G401.6 (cell line): ENCODE data around the gene SERPINB6.

Source experiments
- FAIRE-seq: peaks from 2 replicates; lab custom pipeline; 2012; peaks lifted over from hg19 to GRCh38; lab: Jason Lieb, UNC

The SERPINB6 gene

DNA sequence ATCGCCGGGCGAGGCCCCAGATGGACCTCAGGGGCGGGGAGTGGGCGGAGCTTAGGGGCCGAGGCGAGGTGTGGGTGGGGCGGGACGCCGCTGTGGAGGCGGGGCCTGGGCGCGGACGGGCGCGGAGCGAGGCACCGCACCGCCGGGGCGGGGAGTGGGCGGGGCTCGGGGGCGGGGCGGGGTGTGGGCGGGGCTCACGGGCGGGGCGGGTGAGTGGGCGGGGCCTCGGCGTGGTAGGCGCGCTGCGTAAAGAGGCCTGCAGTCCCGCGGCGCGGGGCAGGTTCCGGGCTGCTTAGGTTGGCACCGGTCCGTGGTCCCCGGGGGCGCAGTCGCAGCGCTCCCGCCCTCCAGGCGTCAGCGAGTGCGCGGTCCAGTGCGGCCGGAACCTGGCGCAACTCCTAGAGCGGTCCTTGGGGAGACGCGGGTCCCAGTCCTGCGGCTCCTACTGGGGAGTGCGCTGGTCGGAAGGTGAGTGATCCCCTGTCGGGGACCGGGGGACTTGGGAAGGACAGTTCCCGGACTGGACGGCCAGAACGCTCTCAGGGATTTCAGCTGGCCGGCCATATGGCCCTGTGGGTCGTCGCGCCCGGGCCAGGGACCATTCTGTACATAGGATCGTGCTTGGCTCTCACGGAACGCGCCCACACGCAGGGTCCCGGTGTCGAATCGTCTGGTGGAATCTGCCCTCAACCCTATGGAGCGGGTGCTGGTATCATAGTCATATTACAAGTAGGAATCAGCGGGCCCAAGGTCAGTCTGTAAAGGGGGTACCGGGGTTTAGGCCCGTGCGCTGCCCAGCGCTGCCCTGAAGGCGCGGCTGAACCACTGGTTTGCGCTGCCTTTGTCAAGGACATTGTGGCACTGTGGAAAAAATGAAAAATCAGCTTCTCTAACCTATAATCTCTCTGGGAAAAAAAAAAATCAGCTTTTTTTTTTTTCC is 28.5 kb upstream of the SERPINB6 start, which contains the start of gene NQO2:
NQO2 (plus strand) TSS at position 277 of the 940 bp plus-strand sequence. CDS start 6,659 bp downstream, outside the sequence.
- no peak for FAIRE-seq

DNA sequence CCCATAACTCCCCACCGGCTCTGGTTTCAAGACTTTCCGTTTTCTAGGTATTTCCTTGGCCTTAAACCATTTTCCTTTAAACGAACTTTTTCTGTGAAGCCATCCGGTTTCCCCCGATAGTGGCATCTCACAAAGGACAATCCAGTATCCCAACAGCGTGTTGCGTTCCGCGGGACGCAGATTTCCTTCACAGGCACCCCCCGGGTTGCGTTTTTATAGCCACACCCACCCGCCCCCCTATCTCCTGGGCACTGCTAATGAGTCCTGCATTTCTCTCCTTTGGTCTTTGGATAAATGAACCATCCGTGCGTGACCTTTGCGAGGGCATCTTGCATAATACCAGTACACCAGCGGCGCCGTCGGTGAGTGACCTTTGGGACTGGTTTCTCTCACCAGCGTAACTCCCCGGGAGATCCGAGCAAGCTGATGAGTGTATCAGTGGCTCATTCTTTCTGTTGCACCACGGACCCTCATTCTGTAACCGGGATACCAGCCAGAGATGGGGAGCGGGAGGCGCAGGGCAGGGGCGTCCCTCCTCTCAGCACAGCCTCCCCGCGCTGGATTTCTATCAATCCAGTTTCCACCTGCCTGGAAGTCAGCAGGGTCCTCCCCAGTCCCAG is 27.7 kb upstream of the SERPINB6 start:
- FAIRE-seq: no peak

DNA sequence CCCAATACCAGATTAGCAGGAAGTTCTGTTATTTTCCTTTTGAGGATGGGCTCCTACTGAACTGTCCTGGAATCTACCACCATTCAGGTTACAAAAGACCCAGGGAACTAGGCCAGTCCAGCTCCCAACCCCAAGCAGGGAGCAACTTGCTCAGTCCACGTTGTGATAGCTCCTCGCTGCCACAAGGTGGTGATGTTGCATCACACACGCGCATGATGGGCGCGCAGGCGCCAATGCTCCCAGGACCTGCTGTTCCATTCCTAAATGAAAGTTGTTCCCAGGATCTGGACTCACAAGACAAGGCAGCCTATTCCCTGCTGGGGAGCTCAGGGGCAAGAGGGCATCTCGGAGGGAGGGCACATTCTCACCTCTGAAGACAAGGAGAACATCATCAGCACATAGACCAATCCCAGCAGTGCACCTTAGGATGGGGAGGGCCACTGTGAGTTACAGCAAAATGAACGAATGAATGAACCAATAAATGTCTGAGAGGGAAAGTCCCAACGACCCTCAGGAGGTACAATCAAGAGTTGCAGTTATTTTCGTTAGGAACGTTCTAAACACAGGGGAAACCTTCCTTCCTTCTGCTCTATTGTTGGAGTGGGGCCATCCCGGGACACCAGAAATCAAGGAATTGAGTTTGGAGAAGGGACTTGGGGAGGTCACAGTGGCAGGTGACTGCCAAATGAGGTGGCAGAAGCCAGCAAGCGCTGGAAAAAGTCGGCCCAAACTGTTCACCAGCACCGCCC is 27.1 kb upstream of the SERPINB6 start:
- peak; percentile 98 for FAIRE-seq

DNA sequence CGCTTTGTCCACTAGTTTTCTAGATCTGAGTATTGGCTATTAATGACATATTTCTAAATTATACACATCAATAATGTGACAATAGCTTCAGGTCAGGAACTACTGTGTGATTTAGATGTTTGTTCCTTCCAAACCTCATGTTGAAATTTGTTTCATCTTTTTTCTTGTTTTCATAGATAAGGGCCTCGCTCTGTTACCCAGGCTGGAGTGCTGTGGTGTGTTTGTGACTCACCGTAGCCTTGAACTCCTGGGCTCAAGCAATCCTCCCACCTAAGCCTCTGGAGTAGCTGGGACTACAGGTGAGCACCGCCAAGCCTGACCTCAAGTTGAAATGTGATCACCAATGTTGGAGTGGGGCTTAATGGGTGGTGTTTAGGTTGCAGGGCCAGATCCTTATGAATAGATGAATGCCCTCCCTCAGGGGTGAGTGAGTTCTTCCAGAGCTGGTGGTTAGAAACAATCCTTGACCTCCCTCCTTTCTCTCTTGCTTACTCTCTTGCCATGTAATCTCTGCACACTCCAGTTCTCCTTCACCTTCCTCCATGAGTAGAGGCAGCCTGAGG is 22.5 kb upstream of the SERPINB6 start:
- no peak for FAIRE-seq

DNA sequence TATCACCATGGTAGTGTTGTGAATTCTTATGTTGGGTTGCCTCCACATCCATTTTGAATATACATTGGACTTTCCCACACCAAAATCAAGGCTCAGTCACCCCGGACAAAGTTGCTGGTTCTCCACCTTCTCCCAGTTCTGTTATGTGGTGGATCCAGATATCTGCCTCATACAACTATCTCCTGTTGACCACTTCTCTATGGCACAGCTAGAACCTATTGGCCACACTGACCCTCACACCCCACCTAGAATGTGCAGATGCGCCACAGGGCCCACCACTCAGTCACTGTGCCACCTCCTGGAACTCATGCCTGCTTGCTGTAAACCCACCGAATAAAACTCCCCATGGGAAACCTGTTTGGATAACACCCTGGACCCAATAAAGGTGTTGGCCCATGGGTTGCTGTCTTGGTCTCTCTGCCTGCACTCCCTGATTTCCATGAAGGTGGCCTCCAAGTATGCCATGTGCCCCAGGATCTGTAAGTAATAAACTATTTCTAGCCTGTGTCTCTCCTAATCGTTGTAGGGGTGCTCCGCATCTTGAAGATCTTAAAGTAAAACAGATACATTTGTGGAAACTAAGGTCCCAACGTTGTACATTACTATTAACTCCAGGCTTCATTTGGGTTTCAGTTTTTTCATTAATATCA is 21.1 kb upstream of the SERPINB6 start:
- no peak for FAIRE-seq

DNA sequence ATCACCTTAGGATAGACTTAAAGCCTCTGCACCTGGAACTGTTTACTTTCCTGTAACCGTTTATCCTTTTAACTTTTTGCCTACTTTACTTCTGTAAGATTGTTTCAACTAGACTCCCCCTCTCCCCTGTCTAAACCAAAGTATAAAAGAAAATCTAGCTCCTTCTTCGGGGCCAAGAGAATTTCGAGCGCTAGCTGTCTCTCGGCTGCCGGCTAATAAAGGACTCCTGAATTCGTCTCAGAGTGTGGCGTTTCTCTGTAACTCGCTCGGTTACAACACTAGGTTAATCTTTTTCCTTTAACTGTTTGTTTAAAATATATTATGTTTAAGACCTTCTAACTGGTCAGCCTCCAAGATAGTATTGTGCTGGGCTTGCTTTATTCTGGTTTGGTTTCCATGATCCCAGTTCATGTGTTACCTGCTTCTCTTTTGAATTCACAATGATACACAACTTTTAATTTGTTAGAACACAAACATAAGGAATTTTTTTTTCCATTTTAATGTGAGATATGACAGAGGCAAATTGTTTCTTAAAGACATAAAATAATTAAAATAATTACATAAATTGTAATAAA is 19.7 kb upstream of the SERPINB6 start:
- FAIRE-seq: no peak

DNA sequence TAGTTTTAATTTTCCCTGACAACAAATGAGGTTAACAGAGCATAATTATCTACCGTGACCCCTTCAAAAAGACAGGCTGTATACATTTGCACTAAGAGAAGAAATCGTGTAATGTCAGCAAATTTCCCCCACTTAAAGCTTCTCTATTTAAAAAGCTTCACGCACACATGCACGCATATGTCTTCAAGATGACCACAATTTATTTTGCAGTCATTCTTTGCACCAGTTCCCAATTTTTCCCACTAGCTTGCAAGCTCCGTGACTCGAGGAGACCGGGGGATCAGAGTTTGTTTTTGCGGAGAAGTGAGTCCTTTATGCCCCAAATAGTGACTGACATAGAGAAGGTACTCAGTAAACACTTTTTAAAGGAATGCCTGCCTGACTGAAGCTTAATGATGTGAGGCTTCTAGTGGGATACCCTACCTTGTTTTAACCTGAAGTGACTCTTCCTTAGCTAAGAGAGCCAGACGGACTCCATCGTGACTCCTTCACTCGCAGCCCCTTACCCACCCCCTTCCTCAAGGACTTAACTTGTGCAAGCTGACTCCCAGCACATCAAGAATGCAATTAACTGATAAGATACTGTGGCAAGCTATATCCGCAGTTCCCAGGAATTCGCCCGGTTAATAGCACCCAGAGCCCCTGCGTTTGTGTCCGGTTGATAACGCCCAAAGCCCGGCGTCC is 19.0 kb upstream of the SERPINB6 start:
- no peak for FAIRE-seq

DNA sequence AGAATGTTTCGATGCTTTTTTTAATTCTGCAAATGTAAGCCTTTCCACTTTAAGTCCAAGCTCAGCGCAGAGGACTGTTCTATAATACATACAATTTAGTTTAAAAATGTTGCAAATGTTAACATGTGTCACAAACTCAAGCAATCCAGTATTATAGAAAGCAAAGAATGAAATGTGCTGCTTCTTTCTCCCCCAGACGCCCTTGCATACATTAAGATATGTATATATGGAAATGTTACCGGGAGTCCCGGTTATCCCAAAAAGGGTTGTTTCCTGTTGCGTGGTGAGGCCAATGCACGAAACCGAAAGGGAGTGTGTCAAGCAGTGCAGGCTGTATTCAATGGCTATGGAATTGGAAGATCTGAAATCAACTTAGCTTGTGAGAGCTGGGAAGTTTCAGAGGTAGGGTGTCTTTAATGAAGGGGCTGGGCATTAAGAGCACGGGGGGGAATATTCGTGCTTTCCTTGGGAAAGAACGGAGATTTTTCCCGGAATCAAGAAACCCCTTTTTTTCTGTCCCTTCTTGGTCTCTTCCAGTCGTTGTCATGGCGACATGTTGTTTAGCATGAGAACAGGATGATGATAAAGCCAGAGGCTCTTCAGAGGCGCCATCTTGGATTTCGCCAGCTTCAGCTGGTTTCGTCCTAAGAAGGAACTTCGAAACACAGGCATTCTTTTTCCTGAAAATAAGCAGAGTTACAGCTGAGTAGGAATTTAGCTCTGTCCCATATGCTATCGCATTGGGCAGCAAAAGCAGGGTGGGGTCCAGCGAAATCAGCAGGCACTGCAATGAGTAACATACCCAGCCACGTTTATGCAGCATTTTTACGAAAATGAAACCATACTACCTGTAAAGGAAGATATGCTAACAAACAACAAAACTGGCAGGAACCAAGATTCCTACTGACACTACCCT is 18.2 kb upstream of the SERPINB6 start:
- peak; percentile 95 for FAIRE-seq

DNA sequence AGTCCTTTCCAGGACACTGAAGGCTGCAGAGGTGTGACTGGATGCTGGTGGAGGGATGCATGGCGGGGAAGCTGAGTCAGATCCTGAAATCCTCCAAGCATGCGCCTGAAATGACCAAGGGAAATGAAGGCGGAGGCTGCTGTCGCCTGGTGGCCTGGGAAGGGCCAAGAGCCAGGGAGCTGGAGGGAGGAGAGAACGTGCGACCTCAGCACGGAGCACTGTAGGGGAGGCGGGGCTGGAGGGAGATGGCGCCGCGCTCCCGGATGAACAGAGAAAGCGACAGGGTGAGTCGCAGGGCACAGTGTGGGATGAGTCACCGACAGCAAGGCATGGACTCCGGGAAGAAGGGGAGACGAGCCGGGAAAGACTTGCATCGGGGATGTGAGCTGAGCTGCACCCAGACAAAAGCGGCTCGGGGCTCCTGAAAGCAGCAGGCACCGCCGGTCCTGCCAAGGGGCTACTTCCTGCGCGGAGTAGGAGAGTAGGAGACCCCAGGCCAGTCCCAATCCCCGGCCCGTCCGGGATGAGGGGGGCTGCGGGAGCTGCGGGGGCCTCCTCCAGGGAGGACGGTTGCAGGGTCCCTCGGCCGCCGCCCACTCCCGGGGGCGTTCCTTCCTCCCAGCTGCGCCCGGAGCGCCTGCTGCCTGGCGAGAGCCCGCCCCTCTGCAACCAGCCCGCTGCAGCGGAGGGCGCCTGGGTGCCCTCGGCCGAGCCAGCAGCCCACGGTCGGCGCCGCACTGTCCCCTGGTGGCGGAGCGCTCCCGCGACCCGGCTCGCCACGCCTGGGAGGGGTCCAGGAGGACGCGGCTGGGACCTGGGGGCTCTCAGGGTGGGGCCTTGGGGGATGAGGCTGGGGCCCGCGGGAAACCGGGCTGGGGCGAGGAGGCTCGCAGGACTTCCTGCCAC is 17.3 kb upstream of the SERPINB6 start:
- FAIRE-seq: peak; percentile 74

DNA sequence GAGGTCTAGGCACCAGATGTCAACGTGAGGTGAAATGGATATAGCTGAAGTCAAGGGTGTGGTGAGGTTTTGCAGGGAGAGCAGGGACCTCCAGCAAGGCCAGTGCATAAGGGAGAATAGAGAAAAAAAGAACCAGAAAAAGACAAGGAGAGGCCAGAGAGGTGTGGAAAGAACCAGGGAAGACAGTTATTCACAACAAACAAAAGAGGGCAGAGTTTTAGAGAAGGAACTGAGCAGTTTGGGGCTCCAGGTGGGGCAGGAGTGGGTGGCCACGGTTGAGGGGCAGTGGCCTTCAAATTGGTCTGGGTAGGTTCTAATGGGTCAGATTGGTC is 16.7 kb upstream of the SERPINB6 start:
- no peak for FAIRE-seq

DNA sequence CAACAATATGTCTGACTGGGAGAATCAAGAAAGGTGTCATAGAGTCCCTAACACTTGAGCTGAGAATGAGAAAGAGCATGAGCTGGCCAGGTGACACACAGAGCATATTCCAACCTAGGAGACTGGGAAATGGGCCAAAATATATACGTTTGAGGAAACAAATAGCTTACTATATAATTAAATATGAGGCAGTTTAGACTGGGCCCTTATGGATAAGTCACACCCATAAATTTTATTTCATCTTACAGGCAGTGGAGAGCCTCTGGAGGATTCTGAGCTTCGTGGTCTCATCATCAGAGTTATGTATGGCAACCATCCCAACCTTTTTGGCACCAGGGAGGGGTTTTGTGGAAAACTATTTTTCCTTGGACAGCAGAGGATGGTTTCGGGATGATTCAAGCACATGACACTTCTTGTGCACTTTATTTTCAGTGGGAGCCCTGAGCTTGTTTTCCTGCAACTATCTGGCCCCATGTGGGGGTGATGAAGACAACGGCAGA is 15.4 kb upstream of the SERPINB6 start:
- no peak for FAIRE-seq

DNA sequence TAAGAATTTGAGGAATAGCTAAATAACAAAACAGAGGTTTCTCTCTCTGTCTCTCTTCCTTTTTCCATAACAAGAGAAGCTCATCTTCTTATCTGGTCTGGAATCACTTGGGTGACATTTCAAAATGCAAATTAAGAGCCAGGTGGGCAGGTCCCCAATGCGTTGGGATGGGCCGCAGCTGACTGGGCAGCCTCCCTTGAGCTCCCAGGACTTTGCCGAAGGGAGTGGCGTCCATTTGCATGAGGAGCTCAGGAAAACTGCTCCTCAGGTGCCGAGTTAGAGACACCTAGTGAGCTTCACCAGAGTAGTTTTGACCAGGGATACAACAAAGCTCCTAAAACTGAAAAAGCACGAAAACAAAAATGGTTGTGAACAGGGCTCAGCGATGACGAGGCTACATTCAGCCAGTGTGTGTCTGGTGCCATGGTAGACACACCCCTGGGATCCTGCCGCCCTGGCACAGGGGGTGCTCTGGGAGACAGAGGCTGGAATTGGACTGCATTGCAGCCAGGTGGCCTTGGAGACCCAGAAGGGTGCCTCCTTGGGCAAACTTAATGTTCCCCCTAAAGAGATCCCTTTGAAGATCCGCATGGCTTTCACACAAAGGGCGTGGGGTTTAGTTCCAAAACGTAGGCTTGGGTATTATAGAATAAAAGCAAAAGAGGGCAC is 13.5 kb upstream of the SERPINB6 start:
- FAIRE-seq: no peak

DNA sequence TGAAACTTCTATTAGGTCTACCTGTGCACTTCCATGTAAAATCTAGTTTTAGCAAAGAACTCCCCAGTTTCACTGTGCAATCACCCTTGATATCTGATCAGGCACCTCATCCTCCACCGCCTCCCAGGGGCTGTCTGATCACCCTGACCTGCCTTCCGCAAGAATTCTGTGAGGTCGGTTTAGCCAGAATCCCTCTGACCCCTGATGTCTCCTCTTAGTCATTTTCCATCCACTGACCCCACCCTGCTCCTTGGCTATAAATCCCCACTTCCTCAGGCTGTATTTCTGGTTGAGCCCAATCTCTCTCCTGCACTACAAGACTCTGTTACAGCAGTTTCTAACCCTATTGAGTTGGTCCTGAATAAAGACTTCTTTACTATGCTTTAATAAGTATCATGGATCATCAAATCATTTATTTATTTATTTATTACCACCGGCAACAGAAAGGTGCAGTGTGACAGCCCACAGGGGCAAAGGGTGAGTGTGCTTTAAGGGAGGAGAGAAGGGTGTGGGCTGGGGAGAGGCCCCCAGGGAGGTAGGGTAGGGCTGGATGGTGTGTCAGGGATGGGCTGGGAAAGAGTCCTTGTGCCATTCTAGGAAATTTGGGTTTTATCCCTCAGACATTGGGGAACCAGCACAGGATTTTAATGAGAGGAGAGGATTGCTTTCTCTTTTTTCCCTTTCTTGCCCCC is 11.2 kb upstream of the SERPINB6 start:
- FAIRE-seq: no peak

DNA sequence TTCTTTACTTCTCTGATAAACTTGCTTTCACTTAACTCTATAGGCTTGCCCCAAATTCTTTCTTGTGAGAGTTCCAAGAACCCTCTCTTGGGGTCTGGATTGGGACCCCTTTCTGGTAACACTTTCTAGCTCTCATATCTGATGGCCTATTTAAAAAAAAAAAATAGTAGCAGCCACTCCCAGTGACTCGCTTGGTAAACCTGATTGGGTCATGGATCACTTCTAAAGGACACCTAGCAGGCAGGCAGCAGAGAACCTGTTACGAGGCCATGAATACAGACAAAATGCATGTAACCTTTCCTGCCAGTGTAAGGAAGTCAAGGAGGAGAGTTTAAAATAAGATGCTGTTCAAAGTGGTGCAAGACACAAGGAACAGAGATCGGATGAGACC is 9.1 kb upstream of the SERPINB6 start:
- FAIRE-seq: no peak

DNA sequence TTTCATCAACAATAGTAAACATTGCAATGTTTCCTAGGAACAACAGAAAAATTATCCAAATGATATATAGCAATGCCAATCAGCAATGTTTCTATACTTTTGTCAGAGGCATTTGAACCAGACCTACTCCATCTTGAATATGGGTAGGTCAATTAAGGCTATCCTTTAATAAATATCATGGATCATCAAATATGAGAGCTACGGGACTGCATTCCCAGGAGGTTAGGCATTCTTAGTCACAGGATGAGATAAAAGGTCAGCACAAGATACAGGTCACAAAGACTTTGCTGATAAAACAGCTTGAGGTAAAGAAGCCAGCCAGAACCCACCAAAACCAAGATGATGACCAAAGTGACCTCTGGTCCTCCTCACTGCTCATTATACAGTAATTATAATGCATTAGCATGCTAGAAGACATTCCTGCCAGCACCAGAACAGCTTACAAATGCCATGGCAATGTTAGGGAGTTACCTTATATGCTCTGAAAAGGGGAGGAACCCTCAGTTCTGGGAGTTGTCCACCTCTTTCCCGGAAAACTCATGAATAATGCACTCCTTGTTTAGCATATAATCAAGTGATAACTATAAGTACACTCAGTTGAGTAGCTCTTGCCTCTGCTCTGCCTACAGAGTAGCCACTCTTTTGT is 8.6 kb upstream of the SERPINB6 start:
- no peak for FAIRE-seq

DNA sequence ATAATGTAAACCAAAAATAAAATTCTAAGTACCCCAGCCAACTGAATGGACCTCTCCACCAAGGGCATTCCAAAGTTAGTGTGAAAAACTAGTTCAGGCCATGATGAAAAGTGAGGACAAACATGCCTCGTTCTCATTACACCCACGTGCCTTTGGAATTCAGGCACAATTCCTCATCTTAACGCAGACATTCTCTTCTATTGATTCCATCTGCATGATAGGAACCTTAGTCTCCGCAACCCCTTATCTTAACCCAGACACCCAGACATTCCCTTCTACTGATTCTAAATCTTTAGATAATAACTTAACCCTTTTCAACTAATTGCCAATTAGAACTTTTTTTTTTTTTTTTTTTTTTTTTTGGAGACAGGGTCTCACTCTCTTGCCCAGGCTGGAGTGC is 7.6 kb upstream of the SERPINB6 start:
- no peak for FAIRE-seq
